HG03378 (cell line): ENCODE data around the gene PLXNB2.

Experiments used
- ATAC-seq: cut with Tn5 transposase; IDR thresholded peaks from one replicate; pipeline ENCODE4 v1.9.1; 2021; ENCODE audit warnings: mild to moderate bottlenecking, moderate library complexity; ENCODE audit not compliant: unreplicated experiment

Gene PLXNB2

DNA sequence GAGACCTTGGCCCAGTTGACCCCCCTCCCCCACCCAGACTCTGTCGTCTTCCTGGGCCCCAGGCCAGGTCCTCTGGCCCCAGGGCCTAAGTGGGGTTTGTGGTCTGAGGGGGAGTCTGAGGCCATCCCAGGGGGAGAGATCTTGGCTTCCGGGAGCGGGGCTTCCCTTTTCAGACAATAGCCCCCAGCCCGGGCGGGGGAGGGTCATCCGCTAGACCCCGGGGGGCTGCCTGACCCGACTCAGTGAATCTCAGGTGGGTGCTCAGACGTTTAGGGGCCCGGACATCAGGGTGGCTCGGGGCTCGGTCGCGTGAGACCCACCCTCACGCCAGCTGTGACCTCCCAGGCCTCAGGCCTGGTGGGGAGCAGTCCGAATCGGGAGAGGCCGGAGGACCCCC is 37.9 kb downstream of the PLXNB2 start:
- ATAC-seq = no peak

DNA sequence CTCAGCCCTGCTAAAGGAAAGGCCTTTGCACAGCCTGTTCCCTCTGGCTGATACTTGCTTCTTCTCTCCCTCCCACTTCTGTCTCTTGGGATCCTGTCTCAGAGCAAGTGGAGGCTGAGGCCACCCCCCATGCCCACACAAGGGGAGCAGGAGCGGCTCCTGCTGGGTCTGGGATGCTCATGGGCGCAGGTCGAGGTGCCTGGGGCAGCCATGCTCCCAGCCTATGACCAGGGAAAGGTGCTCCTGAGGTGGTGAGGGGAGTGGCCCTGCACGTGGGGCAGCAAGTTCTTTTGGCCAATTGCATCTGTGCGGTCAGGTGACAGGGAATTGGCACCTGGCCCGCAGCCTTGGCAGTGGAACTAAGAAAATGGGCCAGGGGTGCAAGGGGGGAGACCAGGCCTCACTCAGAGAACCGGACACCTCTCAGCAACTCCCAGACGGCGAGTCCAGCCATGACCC is 38.8 kb downstream of the PLXNB2 start:
- ATAC-seq = no peak

DNA sequence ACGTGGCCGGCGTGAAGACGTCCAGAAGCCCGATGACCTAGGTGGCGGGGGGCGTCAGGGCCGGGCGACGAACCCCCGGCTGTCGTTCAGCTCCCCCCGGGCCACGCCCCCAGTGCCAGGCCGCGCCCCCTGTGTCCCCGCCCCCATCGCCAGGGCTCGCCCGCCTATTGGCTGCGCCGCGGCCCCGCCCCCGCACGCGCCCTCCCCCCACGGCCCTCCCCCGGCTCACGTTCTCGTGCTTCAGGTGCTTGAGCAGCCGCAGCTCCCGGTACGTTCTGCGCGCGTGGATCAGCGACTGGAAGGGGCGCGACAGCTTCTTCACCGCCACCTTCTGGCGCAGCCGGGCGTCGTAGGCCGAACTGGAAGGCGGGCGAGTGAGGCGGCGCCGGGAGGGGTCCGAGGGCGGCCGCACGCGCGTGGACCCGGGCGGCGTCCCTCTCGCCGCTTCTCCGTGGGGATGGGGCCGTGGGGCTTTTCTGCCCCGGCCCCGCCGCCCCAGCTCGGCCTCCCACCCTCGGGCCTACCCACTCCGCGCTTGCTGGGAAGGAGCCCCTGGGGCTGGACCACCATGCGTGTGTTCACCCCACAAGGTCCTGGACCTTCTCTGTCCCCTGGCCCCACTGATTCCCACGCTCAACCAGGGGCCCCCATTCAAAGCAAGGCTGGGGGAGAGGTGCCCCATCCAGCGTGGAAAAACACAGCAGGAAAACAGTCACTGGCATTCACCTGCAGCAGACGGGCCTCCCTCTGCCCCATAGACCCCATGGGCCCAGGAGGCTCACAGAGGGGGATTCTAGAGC is 39.7 kb downstream of the PLXNB2 start:
- ATAC-seq = no peak

DNA sequence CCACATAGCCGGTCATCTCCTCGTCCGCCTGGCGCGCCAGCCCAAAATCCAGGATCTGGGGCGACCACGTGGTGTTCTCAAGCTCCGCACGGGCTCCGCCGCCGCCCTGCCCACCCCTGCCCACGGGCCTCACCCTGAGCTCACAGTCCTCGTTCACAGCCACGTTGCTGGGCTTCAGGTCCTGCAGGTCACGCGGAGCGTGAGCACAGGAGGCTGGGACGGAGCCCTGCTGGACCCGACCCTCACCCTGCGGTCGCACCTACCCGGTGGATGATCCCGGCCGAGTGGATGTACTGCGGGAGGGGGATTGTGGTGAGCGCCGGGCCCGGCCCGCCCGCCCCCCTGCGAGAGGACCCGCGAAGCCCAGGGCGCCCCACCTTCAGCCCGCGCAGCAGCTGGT is 40.5 kb downstream of the PLXNB2 start:
- no peak for ATAC-seq

DNA sequence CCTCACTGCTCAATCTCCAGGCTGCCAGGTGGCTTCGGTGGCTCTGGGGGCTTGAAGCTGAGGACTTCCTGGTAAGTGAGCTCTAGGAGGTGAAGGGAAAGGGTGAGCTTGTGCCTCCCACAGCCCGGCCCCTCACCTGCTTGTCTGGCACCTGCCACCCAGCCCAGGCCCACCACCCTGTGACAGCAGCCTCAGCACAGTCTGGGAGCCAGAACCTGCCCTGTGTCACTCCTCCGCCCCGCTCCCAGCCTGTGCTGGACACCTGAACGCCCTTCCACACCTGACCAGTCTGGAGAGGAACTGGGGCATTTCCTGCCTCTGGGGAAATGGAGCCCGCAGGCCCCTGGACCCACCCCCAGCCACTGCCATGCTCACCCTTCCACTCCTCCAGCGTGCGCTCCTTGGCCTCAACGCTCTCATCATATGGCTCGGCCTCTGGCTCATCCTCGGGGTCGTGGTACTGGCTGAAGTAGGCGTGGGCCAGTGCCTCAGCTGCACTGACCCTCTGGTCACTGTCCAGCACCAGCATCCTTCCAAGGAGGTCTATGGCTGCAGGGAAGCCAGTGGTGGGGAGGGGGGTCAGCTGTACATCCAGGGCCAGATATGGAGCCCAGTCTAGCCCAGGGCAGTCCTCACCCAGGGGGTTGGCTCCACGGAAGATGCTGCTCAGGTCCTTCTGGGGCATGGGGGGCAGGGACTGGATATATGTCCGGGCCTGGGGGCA is 42.3 kb downstream of the PLXNB2 start:
- ATAC-seq = no peak

DNA sequence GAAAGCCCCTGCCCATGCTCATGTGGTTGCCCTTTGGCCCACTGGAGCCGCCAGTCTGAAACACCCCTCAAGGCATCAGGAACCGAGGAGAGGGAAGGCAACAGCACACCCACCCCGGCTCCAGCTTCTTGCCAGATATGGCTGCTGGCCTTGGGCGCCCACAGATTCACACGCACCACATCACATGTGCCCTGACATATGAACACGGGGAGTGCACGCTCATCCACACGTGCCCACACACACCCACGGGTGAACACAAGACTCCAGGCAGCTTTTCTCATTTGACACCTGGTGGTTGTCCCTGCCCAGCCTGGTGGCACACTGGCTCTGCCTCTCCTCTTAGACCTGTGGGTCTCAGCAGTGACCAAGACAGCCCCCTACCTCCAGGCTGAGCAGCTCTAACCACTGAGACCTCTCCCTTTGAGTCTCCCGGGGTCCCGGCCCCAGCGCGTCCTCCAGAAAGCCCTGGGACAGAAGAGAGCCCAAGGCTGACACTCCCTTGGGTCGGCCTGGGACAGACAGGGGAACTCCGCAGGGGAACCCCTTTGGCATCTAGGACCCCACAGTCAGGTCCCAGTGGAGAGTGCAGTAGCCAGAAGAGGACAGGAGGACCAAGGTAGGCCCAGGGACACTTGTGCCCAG is 43.2 kb downstream of the PLXNB2 start:
- ATAC-seq = no peak

DNA sequence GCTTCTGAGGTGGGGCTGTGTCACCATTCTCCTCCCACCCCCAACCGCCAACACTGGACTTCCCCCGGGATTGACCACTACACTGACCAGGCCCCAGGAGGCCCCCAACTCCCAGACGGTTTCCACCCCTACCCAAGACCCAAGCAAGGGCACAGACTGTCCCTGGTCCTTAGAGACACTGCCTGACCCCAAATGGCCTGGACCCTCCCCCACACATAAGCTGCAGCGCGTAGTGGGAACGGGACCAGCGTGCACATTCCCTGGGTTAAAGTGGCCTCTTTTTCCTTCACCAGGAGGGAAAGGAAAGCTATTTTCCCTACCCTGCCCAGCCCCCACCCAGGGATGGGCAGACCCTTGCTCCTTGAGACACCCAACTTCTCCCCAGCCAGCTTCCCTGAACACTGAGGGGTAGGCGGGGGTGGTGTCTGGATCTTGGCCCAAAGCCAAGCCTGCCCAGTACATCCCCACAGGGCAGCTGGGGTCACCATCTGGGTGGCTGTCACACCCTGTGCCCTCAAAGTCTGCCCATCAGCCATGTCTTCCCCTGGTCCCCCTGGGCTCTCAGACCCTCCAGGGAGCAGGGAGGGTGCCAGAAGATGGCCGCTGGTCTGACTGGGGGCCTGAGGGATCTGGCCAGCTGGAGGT is 44.4 kb downstream of the PLXNB2 start:
- no peak for ATAC-seq

DNA sequence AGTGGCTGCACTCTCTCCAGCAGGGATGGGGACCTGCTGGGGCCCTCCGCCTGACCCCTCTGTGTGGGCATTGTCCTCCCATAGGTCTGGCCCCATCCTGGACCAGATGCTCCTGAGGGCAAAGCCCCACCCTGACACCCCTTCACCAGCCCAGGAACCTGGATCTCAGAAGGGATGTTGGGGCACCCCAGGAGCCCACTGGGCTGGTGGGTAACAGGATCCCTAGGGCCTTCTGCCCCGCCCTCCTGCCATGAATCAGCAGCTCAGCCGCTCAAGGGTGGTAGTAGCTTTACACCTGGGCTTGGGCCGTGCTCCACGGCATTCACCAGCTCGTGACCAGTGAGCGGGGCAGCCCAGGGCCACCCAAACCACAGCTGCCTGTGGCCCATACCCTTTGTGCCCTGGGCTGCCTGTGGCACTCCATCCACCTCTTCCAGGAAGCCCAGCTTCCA is 45.0 kb downstream of the PLXNB2 start:
- ATAC-seq = no peak

DNA sequence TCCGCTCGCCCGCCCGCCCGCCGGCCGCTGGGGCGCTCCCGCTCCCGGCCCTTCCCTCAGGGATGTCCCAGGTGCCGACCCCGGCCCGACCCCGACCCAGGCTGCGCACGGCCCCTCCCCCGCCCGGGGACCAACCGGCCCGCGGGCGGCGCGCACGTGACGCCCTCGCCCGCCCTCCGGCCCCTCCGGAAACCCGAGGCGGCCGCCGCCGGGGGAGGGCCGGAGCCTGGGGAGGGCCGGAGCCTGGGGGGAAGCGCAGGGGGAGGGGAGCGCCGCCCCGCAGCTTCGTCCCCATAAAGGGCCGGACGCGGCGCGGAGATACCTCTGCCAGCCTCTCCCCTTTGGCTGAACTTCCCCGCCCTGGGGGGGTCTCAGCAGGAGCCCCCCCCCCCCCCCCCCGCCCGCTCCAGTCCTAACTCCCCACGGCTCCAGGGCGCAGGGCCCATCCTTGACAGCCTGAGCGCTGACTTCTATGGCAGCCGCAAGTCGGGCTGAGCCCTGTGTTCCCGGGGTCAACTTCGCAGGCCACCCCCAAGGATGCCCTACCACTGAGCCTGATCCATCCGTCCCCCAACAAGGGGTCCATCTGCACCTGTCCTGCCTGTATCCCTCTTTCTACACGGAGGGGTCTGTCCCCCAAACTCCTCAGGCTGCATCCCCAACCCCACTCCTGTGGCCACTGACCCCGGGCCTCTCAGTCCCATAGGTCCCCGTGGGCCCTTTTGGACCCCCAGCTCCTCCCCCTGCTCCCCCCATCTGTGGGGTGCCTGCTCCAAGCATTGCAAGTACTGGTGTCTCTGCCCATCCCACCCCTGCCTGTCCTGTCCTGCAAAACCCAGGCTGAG is 45.6 kb downstream of the PLXNB2 start, which contains the start of gene MAPK12:
Gene MAPK12, minus strand, starts transcription at position 69 of the 845 bp plus-strand sequence. CDS start 174 bp downstream, outside the sequence.
- no peak for ATAC-seq

DNA sequence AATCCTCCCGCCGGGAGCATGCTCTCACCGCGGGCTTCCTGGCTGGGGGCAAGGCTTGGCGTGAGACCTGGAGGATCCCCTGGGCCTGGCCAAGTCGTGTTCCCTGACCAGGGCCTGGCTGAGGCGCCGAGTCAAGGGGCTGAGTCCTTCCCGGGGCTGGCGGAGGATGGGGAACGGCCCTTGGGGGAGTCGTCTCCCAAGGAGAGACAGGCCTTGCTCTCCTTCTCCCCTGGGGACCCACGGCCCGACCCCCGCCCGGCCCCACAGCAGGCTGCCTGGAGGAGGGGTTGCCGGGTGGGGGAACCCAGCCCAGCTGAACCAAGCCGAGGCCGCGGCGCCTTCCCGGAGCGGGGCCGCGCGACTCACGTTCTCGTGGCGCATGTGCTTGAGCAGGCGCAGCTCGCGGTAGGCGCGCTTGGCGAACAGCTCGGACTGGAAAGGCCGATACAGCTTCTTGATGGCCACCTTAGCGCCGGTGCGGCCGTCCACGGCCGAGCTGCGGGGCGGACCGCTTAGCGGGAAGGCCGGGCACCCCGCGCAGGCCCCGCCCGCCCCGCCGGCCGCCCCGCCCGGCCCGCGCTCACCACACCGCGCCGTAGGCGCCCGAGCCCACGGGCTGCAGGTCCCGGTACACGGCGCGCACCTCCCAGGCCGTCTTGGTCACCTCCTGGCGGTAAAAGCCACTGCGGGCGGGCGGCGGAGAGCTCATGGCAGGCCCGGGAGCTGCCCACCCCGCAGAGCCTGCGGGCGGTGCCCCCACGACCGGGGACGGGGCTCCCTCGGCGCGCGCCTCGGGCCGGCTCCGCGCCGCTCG is 46.4 kb downstream of the PLXNB2 start:
- ATAC-seq = no peak

DNA sequence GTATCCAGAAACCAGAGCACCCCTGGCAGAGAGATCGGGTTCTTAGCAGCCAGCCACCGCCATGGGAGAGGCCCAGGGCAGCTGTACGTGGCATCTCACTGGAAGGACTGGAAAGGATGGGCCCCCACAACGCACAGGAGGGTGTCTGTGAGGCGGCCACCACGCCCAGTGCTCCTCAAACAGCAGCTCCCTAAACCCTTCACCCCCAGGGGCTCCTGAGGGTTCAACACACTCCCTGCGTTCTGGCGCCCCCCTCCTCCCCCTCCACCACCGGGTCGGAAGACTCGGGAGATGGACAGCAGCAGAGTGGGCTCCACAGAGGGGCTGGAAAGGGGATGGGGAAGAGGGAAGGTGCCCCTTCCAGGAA is 47.0 kb downstream of the PLXNB2 start:
- no peak for ATAC-seq

DNA sequence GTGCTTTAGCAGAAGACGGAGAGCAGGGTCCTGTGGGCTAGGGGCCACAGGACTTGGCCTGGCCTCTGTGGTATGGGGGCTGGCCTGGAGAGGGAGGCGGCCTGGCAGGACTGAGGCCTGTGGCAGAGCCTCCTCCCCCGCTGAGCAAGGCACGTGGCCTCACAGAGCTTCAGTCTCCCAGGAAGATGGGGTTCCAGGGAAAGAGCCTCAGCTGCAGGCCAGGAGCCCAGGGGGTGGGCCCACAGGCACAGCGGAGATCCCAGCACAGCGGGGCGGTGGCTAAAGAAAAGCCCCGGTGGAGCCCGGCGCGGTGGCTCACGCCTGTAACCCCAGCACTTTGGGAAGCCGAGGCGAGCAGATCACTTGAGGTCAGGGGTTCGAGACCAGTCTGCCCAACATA is 48.1 kb downstream of the PLXNB2 start:
- no peak for ATAC-seq

DNA sequence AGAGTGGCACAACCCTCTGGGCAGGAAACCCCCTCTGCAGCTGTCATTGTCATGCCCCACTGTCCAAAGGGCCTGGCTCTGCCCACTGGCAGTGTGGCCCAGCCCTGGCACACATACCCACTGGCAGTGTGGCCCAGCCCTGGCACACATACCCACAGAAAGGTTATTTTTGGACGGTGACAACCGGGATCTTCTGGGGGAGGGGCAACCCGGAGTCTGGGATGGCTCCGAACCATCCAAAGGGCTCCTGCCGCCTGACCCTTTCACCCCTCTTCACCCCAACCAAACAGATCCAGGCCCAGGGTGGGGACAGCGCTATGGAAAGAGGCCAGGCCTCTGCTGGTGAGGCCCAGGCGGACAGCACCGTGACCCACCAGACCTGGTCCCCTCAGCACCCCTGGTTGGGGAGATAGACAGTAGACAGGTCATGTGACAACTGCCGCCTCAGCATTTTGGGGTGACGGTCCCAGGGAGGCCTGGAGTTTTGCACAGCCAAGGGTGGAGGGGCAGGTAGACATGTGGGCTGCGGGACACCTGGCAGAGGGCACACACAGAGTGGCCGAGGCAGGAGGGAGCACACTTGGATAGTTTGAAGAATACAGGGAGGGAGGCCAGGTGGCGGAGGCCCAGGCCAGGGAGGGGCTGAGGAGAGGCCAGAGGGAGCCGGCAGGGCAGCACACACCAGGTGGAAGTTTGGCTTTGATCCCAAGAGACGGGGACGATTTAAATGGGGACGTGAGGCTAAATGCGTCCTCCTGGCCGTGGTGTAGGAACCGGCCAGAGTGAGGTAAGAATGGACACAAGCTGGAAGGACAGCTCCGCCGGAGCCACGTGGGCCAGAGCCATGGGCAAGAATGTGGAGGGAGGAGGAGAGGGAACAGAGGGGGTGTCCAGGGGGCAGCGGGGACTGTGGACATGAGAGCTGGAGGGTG is 48.8 kb downstream of the PLXNB2 start:
- no peak for ATAC-seq

DNA sequence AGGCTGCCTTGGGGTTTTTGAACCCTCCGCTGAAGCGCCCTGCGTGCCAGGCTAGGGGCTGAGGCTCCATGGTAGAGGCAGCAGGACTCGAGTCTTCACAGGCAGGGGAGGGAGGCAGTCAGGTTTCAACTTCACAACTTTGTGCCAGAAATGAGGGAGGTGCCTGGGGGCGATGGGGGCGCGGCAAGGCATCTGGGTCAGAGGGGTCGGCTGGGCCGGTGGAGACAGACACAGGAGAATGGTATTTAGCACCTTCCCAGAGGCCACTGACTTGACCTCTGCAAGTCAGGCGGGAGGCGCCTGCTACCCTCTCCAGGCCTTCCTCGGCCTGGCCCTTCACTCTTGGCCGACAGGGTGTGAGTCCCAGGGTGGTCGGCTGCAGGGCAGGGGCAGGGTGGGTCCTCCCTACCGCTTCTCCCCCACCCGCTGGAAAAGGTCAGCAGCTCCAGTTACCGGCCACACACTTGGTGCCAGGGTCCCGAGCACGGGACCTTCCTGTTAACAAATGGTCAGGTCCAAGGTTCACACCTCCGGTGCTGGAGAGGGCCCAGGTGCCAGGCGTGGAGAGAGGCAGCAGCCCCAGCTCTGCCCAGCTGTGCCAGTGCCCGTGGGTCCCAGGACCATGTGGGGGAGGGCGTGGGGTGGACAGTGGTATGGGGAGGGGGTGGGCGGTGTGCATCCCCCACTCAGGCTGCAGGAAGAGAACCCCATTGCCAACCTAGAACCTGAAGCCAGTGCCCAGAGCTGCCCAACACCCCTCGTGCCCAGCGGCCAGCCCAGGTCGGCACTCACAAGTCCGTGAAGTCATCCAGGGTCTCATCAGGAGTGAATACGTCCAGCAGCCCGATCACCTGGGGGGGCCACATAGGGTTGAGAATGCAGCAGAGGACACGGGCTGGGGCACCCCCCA is 49.7 kb downstream of the PLXNB2 start:
- ATAC-seq = no peak

DNA sequence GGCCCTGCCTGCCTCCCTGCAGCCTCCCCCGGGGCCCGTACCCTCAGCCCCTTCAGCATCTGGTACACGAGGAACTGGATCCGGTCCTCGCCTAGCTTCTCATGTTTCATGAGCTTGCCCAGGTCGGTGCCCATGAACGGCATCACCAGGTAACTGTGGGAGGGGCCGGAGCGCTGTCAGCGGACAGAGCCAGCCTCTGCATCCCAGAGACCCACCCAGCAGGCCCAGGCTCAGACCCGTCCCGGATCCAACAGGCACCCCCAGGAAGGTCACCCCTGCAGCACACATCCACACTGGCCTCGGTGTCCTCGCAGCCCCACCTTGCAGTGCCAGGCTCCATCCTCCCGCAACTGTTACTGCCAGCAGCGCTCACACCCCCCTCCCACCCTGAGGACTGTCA is 50.4 kb downstream of the PLXNB2 start:
- no peak for ATAC-seq

DNA sequence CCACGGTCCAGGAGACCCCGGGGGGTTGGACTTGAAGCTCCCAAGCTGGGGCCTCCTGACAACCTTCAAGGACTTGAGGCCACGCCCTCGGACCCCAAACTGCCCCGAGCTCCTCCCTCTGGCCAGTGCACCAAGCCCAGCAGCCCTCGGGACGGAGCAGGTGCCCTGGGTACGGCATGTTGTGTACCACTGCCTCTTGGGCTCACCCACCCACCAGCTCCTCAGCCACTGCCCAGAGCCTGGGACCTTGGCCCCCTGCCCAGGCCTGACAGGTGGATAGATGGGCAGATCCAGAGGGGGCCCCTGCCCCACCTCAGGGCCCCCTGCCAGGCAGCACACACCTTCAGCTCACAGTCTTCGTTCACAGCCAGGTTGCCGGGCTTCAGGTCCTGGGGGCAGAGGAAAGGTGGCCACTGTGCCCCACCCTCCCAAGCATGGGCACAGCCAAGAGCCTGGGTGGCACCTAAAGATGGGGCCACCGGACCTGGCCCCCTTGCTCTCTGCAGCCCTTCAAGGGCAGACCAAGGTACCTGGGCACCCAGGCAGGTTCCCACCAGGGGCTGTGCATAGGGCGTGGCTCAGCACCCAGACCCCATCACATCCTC is 51.1 kb downstream of the PLXNB2 start:
- ATAC-seq = no peak

DNA sequence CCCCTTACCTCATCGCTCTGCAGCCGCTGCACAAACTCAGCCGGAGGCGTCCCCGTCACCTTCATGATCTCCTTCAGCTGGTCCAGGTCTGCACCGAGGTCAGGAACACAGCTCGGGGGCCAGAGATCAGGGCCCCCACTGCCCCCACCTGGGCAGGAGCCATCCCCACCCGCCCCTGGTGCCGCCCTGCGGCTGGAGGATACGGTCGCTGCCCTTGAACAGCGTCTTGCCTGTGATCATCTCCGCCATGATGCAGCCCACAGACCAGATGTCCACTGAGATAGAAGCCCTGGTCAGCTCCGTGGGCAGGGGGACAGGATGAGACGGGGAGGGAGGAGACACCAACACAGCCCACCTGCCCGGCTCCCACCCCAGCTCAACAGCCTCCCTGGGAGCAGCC is 51.8 kb downstream of the PLXNB2 start:
- no peak for ATAC-seq
